Measurements from ENCODE around the gene OR7C1. TPM values are rescaled to one million over a fixed set of nuclear protein-coding genes. Genes with fewer than 3 reads are reported as not detected.
"Not testable (repeated sequence)": the region's sequence is repeated elsewhere in the genome, so short reads cannot be mapped to it uniquely, and the experiment has no call there.

Gene OR7C1
- total RNA-seq, 2 experiments from 2014 or later, result not detected

DNA sequence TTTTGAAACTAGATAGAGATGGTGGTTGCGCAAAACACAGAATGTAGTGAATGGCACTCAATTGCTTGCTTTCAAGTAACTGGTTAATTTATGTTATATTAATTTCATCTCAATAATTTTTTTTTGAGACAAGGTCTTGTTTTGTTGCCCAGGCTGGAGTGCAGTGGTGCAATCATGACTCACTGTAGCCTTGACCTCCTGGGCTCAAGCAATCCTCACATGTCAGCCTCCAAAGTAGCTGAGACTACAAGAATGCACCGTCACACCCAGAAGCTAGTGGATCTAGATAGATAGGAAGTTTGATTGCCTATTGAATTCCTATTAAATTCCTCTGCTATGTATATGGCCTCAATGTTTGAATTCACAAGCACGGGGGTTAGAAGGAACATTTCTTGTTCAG, 30.2 kb downstream of the OR7C1 start:
- Mint-ChIP-seq H3K9me3 (no peaks in the 10 kb centered on the region), H3K4me1 (no peaks in the 10 kb centered on the region), H3K27ac (no peak overlapping the region), H3K4me3 (no peak overlapping the region), H3K36me3 (no peaks in the 10 kb centered on the region), H3K27me3 (no peaks in the 10 kb centered on the region)
- no peak for DNase-seq

DNA sequence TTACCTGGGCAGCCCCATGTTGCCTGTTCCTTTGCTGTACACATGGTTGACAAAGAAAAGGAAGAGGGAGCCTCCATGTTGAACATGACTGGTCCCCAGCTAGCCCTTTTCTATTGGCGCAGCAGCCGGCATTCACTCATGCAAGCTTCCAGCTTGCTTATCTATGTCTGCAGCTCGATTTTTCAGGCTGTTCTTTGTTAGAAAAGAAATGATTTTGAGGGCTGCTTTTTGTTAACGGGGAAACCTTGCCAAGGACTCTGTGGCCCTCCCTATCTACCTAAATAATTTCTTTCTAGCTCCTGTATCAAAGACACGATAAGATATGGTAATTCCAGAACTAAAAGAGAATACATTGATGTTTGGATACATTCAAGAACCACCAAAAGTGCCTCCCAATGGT, 36.2 kb downstream of the OR7C1 start:
- H3K4me3 Mint-ChIP-seq, result no peak overlapping the region
- peaks cover 12% of the 10 kb centered on the region for H3K27me3 Mint-ChIP-seq
- H3K4me1 Mint-ChIP-seq, result no peaks in the 10 kb centered on the region
- no peak overlapping the region for H3K27ac Mint-ChIP-seq
- no peaks in the 10 kb centered on the region for H3K9me3 Mint-ChIP-seq
- H3K36me3 Mint-ChIP-seq, result no peaks in the 10 kb centered on the region
- no peak for DNase-seq

DNA sequence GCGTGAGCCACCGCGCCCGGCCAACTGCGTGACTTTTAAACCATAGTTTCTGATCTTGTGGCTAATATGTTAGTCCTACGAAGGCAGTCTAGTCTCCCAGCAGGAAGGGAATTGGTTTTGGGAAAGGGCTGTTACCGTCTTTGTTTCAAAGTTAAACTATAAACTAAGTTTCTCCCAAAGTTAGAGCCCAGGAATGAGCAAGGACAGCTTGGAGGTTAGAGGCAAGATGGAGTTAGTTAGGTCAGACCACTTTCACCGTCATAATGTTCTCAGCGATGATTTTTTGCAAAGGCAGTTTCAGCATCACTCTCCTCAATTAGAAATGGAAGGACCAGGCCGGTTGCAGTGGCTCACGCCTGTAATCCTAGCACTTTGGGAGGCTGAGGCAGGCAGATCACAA, 39.0 kb downstream of the OR7C1 start:
- no peak for DNase-seq
- Mint-ChIP-seq H3K36me3 (no peaks in the 10 kb centered on the region), H3K27me3 (peaks cover 12% of the 10 kb centered on the region), H3K9me3 (no peaks in the 10 kb centered on the region), H3K4me1 (no peaks in the 10 kb centered on the region), H3K4me3 (no peak overlapping the region), H3K27ac (no peak overlapping the region)

DNA sequence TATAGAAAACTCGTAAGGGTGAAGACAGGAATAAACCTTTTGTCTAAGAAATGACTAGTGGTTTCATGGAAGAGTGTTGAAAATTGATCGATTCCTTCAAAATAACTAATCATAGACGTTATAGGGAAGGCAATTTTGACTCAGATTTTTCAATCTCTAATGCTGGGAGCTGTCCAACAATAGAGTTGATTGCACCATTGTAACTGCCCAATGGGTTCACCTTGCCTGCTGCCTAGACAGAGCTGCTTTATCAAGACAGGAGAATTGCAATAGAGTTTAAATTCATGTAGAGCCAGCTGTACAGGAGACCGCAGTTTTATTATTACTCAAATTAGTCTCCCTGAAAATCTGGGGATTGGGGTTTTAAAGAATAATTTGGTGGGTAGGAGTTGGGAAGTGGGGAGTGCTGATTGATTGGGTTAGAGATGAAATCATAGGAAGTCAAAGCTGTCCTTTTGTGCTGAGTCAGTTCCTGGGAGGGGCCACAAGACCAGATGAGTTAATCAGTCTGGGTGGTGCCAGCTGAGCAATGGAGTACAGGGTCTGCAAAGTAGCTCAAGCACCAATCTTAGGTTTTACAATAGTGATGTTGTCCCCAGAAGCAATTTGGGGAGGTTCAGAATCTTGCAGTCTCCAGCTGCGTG, 39.8 kb downstream of the OR7C1 start:
- peaks cover 12% of the 10 kb centered on the region for H3K27me3 Mint-ChIP-seq
- DNase-seq, result no peak
- no peaks in the 10 kb centered on the region for H3K4me1 Mint-ChIP-seq
- no peak overlapping the region for H3K27ac Mint-ChIP-seq
- no peaks in the 10 kb centered on the region for H3K9me3 Mint-ChIP-seq
- no peaks in the 10 kb centered on the region for H3K36me3 Mint-ChIP-seq
- no peak overlapping the region for H3K4me3 Mint-ChIP-seq

DNA sequence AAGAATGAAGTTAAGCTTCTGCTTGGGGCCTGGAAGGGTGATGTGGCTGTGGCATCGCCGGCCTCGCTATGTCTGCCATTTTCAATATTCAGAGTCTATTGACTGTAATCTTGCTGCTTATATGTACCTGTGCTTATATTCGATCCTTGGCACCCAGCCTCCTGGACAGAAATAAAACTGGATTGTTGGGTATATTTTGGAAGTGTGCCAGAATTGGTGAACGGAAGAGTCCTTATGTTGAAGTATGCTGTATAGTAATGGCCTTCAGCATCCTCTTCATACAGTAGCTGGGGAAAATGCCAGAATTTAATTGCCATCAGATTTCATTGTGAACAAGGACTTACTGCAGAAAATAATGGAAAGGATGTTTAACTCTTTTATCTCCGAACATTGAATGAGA, 42.7 kb downstream of the OR7C1 start:
- not testable (repeated sequence) for H3K27ac Mint-ChIP-seq, H3K36me3 Mint-ChIP-seq, H3K4me1 Mint-ChIP-seq, H3K9me3 Mint-ChIP-seq, DNase-seq, H3K4me3 Mint-ChIP-seq
- peaks cover 20% of the 10 kb centered on the region for H3K27me3 Mint-ChIP-seq

DNA sequence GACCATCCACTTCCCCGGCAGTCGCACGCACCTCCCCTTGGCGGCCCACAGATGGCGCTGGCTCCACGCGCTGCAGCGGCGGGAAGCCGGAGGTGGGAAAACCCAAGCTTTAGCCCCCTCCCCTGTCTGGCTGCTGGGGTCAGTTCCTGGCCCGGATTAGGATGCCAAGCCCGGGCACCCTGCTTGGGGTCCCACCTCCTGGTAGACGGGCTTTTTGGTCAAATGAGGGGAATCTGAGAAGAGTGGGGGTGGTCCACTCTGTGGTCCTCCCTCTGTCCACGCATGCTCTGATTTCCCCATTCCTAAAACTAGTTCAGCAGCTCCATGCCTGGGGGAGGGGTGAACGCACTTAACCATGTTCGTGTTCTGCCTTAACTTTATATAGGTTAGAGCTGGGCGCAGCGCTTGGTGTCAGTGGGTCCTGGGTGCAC, 48.5 kb downstream of the OR7C1 start:
- Mint-ChIP-seq H3K9me3 (no peaks in the 10 kb centered on the region), H3K4me3 (no peak overlapping the region), H3K36me3 (no peaks in the 10 kb centered on the region), H3K4me1 (peaks cover 10% of the 10 kb centered on the region), H3K27me3 (peaks cover 38% of the 10 kb centered on the region), H3K27ac (no peak overlapping the region)
- peak; percentile 14 for DNase-seq

DNA sequence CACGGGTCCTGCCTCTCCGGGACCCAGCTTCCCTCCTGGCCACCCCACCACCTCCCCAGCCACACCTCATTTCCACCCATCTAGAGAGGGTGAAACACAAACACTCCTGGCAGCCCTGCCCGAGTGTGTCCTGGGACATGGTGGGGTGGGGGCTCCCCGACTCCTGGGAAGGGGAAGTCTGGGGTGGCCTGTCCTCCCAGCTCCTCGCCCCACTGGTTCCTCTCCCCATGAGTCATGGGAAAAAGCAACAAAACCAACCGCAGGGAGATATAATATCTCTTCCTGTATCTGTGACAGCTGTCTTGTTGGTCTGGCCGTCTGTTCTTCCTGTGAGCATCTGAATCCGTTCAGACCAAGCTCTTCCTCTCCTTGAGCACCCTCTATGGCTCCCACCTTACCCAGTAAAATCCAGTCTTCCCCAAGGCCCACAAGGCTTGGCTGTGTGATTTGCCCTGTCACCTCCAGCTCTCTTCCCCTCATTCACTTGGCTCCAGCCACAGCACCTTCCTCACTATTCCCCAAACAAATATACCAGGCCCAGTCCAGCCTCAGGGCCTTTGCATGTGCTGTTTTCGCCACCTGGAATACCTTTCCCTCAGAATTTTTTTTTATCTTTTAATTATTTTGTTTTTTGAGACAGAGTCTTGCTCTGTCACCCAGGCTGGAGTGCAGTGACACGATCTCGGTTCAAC, 49.7 kb downstream of the OR7C1 start:
- not testable (repeated sequence) for H3K9me3 Mint-ChIP-seq, DNase-seq, H3K4me1 Mint-ChIP-seq, H3K4me3 Mint-ChIP-seq, H3K36me3 Mint-ChIP-seq
- H3K27me3 Mint-ChIP-seq, result peaks cover 42% of the 10 kb centered on the region
- peak overlapping the region; percentile 36 for H3K27ac Mint-ChIP-seq

DNA sequence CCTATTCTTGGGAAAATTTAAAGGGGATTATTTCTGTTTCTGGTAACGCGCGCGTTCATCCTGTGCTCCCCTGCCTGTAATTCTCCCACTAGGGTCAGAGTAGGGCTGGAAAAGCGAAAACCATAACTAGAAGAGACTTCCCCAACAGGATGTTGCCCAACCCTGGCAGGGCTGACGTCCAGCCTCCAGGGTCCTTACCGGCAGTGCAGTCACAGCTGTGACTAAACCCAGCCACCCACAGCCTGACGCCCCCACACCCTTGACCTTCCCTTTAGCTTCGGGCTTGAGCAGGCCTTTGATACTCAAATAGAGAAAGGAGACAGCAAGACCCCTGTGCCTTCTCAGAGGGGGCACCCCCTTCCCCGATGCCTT, 50.3 kb downstream of the OR7C1 start:
- DNase-seq, result peak; percentile 15
- not testable (repeated sequence) for H3K4me3 Mint-ChIP-seq, H3K27ac Mint-ChIP-seq, H3K4me1 Mint-ChIP-seq, H3K36me3 Mint-ChIP-seq, H3K9me3 Mint-ChIP-seq
- H3K27me3 Mint-ChIP-seq, result peaks cover 42% of the 10 kb centered on the region

DNA sequence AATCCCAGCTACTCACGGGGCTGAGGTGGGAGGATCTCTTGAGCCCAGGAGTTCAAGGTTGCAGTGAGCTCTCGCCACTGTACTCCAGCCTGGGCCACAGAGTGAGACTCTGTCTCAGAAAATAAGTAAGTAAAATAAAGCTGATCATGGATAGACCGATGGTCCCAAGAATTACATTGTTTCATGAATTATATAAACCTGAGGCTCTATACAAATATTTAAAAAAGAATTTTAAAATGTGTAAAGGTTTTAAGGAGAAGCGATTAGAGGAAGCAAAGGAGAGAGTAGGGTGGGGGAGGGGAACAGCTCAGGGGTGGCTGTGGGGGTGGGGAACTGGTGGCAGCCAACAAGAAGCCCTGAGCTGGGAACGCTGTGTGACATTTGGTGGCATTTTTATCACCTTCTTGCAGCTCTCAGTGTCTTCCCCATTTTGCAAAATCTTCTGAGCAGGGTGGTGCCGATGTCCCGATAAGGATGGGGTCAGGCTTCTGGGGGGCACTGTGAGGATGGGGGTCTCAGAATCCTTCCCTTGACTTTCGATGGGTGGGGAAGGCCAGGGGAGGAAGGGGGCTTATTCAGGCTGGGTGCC, 51.5 kb downstream of the OR7C1 start:
- not testable (repeated sequence) for H3K27ac Mint-ChIP-seq, H3K4me3 Mint-ChIP-seq
- H3K27me3 Mint-ChIP-seq, result peaks cover 50% of the 10 kb centered on the region

DNA sequence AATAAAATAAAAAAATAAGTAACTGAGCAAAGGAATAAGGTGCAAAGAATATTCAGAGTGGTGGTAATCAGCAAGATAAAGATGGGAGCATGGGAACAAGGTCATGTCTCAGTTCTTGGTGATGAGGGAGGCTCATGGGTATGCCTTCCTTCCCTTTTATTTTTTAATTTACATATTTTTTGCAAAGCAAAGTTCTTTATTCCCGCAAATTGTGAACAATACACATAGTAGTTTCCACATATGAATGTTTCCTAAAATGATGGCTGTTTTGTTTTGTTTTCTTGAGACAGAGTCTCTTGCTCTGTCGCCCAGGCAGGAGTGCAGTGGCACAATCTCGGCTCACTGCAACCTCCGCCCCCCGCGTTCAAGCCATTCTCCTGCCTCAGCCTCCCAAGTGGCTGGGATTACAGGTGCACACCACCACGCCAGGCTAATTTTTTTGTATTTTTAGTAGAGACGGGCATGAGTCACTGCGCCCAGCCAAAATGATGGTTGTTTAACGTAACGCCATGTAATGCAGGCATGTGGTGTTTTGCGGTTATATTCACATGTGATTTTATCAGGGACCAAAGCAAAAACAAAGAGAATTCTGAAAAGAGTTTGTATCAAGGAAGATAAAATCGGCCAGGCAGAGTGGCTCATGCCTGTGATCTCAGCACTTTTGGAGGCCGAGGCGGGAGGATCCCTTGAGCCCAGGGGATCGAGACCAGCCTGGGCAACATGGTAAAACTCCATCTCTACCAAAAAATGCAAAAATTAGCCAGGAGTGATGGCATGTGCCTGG, 52.2 kb downstream of the OR7C1 start:
- no peak overlapping the region for H3K4me3 Mint-ChIP-seq
- DNase-seq, result no peak
- peaks cover 50% of the 10 kb centered on the region for H3K27me3 Mint-ChIP-seq
- no peaks in the 10 kb centered on the region for H3K36me3 Mint-ChIP-seq
- no peak overlapping the region for H3K27ac Mint-ChIP-seq
- H3K4me1 Mint-ChIP-seq, result peaks cover 10% of the 10 kb centered on the region
- H3K9me3 Mint-ChIP-seq, result no peaks in the 10 kb centered on the region

More for the DNA sequence above, 51.5 kb downstream of the OR7C1 start:
- not testable (repeated sequence) for H3K36me3 Mint-ChIP-seq, H3K9me3 Mint-ChIP-seq, H3K4me1 Mint-ChIP-seq, DNase-seq

DNA sequence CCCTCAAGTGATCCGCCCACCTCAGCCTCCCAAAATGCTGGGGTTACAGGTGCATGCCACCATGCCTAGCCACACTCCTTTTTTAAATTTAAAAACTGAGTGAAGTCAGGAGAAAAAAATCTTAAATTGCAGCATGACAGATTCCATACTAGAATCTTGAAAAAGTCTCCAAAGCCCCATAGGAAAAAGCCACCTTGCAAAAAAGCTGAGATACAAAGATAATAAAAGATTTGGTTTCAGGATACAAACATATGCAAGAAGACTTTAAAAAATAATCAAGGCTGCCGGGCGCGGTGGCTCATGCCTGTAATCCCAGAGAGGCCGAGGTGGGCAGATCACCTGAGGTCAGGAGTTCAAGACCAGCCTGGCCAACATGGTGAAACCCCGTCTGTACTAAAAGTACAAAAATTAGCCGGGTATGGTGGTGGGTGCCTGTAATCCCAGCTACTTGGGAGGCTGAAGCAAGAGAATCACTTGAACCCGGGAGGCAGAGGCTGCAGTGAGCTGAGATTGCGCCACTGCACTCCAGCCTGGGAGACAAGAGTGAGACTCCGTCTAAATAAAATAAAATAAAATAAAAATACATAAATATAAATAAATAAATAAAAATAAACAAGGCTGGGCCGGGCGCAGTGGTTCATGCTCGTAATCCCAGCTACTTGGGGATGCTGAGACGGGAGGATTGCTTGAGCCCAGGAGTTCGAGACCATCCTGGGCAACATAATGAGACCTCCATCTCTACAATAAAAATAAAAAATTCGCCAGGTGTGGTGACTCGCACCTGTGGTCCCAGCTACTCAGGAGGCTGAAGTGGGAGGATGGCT, 53.1 kb downstream of the OR7C1 start:
- H3K27me3 Mint-ChIP-seq, result peaks cover 56% of the 10 kb centered on the region
- not testable (repeated sequence) for DNase-seq, H3K4me1 Mint-ChIP-seq

DNA sequence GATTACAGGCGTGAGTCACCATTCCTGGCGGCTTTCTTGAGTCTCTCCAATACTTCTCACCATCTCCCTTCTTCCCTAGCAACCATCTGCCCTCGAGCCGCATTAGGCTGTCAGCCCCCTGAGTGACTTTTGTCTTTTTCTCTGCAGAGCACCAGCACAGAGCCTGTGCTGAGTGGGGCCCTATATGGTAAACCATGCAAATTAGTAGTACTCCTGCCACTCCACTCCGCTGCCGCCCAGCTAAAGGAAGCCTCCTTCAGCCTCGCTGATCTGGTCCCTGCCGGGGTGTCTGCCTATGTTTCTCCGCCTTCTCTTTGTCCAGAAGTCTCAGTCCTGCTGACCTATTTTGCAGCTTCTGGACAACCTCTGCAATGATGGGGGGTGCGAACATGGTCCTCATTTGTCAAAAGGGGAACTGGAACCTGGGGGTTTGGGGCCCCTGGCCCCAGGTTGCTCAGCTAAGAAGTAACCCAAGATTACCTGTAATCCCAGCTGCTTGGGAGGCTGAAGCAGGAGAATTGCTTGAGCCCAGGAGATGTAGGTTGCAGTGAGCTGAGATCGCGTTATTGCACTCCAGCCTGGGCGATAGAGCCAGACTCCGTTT, 54.3 kb downstream of the OR7C1 start:
- H3K4me1 Mint-ChIP-seq, H3K27ac Mint-ChIP-seq, H3K9me3 Mint-ChIP-seq, H3K4me3 Mint-ChIP-seq, H3K36me3 Mint-ChIP-seq, DNase-seq: not testable (repeated sequence)
- H3K27me3 Mint-ChIP-seq, result peaks cover 59% of the 10 kb centered on the region

More for the DNA sequence above, 53.1 kb downstream of the OR7C1 start:
- not testable (repeated sequence) for H3K9me3 Mint-ChIP-seq, H3K4me3 Mint-ChIP-seq, H3K36me3 Mint-ChIP-seq, H3K27ac Mint-ChIP-seq

DNA sequence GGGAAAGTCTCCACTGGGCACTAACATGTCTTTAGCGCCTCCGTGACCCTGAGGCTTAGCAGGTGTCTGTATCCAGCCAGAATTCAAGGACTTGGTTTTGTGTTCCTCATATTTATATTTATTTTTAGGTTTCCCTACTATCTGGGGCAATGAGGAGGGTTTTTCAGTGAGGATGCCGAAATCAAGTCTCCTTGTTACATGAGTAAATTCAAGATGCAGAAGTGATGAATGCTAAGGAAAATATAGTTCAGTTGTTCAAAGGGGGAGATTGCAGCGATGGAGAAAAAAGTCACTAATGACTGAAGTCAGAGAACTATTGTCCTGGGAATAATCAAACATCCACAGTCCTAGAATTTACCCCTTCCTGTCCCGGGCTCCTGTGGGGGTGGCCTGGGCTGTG, 55.8 kb downstream of the OR7C1 start:
- DNase-seq, result no peak
- no peak overlapping the region for H3K4me3 Mint-ChIP-seq
- no peaks in the 10 kb centered on the region for H3K36me3 Mint-ChIP-seq
- peaks cover 2% of the 10 kb centered on the region for H3K4me1 Mint-ChIP-seq
- no peaks in the 10 kb centered on the region for H3K9me3 Mint-ChIP-seq
- H3K27ac Mint-ChIP-seq, result no peak overlapping the region
- peaks cover 57% of the 10 kb centered on the region for H3K27me3 Mint-ChIP-seq

DNA sequence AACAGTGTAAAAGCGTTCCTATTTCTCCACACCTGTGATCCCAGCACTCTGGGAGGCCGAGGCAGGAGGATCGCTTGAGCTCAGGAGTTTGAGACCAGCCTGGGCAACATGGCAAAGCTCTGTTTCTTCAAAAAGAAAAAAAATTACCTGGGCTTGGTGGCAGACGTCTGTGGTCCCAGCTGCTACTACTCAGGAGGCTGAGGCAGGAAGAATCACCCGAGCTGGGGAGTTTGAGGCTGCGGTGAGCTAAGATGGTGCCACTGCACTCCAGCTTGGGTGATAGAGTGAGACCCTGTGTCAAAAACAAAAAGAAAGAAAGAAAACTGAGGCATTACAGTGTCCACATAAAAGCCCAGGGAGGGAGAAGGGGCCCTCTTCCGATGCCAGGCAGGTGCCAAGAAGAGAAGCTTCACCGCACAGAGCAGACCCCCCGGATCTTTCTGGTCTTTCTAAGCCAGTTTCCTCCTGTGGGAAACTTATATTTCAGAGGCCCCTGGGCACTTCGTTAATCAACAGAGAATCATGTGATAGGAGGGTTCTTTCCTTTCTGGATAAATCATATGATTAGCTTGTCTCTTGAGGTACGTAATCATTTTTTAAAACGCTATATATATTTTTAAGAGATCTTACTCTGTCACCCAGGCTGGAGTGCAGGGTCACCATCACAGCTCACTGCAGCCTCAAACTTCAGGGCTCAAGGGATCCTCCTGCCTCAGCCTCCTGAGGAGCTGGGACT, 56.7 kb downstream of the OR7C1 start, which contains the start of gene ADGRE2:
TSS of gene ADGRE2 (minus strand) at position 451 of the 736 bp plus-strand sequence. CDS start 1,804 bp downstream, outside the sequence.
- H3K27me3 Mint-ChIP-seq, result peaks cover 63% of the 10 kb centered on the region
- H3K27ac Mint-ChIP-seq, H3K4me3 Mint-ChIP-seq, H3K9me3 Mint-ChIP-seq, DNase-seq, H3K36me3 Mint-ChIP-seq, H3K4me1 Mint-ChIP-seq: not testable (repeated sequence)

Data from activated naive CD8-positive, alpha-beta T cell treated with anti-CD3 and anti-CD28 coated beads for 36 hours (primary cell).